HG03378 (cell line): ENCODE data around the gene AGPAT3.

Experiments used
- ATAC-seq: cut with Tn5 transposase; IDR thresholded peaks from one replicate; pipeline ENCODE4 v1.9.1; 2021; ENCODE audit warnings: mild to moderate bottlenecking, moderate library complexity; ENCODE audit not compliant: unreplicated experiment

AGPAT3 gene

GRCh38 chr21:43988016-43988415 lies 123.0 kb downstream of the AGPAT3 start:
- ATAC-seq = no peak

GRCh38 chr21:43988506-43989230 lies 123.6 kb downstream of the AGPAT3 start:
- no peak for ATAC-seq

GRCh38 chr21:43989401-43989800 lies 124.4 kb downstream of the AGPAT3 start:
- no peak for ATAC-seq

- no peak for ATAC-seq
Measured at GRCh38 chr21:43991447-43991991, 126.5 kb downstream of the AGPAT3 start.

- no peak for ATAC-seq
Measured at GRCh38 chr21:43992121-43992520, 127.1 kb downstream of the AGPAT3 start.

- ATAC-seq = no peak
Measured at GRCh38 chr21:43993420-43993934, 128.5 kb downstream of the AGPAT3 start.

GRCh38 chr21:43994085-43994484 lies 129.1 kb downstream of the AGPAT3 start:
- ATAC-seq = no peak

- no peak for ATAC-seq
Measured at GRCh38 chr21:43994646-43995045, 129.6 kb downstream of the AGPAT3 start.

GRCh38 chr21:43995521-43996105 lies 130.6 kb downstream of the AGPAT3 start:
- ATAC-seq = no peak

- ATAC-seq = no peak
Measured at GRCh38 chr21:43997766-43998742, 133.0 kb downstream of the AGPAT3 start.

- ATAC-seq = no peak
Measured at GRCh38 chr21:44000360-44000759, 135.3 kb downstream of the AGPAT3 start.

GRCh38 chr21:44002511-44002910 lies 137.5 kb downstream of the AGPAT3 start:
- no peak for ATAC-seq

- ATAC-seq = no peak
Measured at GRCh38 chr21:44003307-44003966, 138.4 kb downstream of the AGPAT3 start.

GRCh38 chr21:44005071-44005470 lies 140.0 kb downstream of the AGPAT3 start:
- no peak for ATAC-seq

GRCh38 chr21:44005593-44005992 lies 140.6 kb downstream of the AGPAT3 start:
- ATAC-seq = no peak

GRCh38 chr21:44006017-44006619 lies 141.1 kb downstream of the AGPAT3 start:
- no peak for ATAC-seq

GRCh38 chr21:44006656-44007055 lies 141.6 kb downstream of the AGPAT3 start:
- no peak for ATAC-seq

- ATAC-seq = no peak
Measured at GRCh38 chr21:44010429-44010828, 145.4 kb downstream of the AGPAT3 start.

GRCh38 chr21:44011123-44011522 lies 146.1 kb downstream of the AGPAT3 start:
- ATAC-seq = no peak
